GM12864 (cell line): ENCODE data around the gene FTH1.

Source experiments
- DNase-seq: peaks from one replicate; pipeline ENCODE4 v3.0.0-alpha.2; 2011; ENCODE audit warnings: low read depth
- H3K4me3 ChIP-seq: 2 replicates; pipeline ENCODE4 v1.5.1; 2011; ENCODE audit warnings: mild to moderate bottlenecking, low read depth, low read length, control low read depth
- TF ChIP-seq, protein P1 (sequence below): IDR thresholded peaks from 2 replicates; pipeline ENCODE4 v1.5.1; 2011; ENCODE audit warnings: low read depth, mild to moderate bottlenecking, moderate library complexity, low read length, control low read depth, inconsistent platforms; ENCODE audit errors: missing control alignments

Gene FTH1

GRCh38 chr11:61919705-61920631 is 47.5 kb downstream of the FTH1 start:
- TF ChIP-seq, protein P1, sequence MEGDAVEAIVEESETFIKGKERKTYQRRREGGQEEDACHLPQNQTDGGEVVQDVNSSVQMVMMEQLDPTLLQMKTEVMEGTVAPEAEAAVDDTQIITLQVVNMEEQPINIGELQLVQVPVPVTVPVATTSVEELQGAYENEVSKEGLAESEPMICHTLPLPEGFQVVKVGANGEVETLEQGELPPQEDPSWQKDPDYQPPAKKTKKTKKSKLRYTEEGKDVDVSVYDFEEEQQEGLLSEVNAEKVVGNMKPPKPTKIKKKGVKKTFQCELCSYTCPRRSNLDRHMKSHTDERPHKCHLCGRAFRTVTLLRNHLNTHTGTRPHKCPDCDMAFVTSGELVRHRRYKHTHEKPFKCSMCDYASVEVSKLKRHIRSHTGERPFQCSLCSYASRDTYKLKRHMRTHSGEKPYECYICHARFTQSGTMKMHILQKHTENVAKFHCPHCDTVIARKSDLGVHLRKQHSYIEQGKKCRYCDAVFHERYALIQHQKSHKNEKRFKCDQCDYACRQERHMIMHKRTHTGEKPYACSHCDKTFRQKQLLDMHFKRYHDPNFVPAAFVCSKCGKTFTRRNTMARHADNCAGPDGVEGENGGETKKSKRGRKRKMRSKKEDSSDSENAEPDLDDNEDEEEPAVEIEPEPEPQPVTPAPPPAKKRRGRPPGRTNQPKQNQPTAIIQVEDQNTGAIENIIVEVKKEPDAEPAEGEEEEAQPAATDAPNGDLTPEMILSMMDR = no peak
- DNase-seq = no peak
- H3K4me3 ChIP-seq = no peak overlapping the region

- H3K4me3 ChIP-seq = no peak overlapping the region
- TF ChIP-seq, protein P1 = no peak
- no peak for DNase-seq
Observed at GRCh38 chr11:61918938-61919704, 48.3 kb downstream of the FTH1 start.

DNA sequence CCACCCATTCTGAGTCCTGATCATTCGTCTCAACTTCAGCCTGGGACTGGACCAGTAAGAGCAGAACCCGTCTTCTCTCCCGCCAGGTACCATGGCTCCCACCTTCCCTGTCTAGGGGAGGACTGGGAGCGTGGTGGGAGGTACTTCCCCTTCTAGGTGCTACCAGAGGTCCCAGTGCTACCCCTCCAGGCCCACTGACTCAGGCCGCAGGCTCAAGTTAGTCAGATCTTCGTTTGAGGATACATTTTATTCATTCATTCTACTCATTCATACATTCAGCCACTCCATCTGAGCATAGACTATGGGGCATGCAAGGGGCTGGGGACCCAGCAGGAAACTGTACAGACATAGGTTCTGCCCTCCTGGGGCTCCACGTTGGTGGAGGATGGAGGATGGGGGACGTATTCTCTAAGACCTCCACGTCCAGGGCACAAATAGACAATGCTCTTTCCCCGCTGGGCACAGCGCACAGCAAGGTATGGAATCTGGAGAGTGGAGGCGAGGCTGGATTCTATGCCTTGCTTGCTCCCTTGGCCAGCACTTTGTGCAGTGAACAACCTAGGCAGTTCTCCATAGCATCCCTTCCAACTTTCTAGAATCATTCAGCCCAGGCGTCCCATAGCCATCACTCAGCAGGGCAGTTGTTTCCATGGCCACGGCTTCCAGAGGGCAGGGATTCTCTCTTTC is 49.0 kb downstream of the FTH1 start:
- DNase-seq = no peak
- no peak overlapping the region for H3K4me3 ChIP-seq
- TF ChIP-seq, protein P1 = no peak

- no peak within 1 kb of the TSS; the same call in 1 of the 2 replicates for H3K4me3 ChIP-seq
- DNase-seq = no peak
- TF ChIP-seq, protein P1 = no peak
Observed at GRCh38 chr11:61917334-61918109, 49.9 kb downstream of the FTH1 start, which contains the start of gene RAB3IL1. Gene RAB3IL1, minus strand, starts transcription at chr11:61917566. Its CDS starts 199 bp downstream, at chr11:61917367.

DNA sequence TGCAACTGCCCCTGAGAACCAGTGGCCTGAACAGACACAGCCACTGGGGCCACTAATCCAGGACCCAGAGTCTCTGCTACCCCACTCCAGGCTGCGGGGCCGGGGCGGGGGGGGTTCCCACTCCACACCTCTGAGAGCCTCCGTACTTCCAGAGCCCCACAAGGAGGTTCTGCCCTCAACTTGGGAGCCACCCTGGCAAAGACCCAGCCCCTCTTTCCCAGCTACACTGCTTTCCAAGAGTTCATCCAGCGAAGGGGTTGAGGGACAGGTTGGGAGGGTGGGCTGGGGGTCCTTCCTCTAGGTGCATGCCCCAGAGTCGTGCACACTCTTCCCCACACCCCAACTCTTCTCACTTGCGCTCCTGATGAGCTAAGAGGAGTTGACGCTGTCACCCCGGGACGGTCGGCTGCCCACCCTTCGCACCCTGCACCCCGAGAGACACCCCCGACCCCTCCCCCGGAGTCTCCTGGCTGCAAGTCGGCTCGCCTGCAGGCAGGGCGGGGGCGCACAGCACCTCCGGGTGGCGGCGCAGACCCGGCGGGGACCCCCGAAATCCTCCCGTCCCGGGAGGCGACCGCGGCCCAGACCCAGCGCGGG is 50.6 kb downstream of the FTH1 start:
- TF ChIP-seq, protein P1 = no peak
- DNase-seq = no peak
- no peak overlapping the region; the same call in 1 of the 2 replicates for H3K4me3 ChIP-seq
